Measurements from ENCODE around the gene HSD17B1. TPM values are rescaled to one million over a fixed set of nuclear protein-coding genes. Genes with fewer than 3 reads are reported as not detected.
A peak's percentile ranks its signal among the peaks of the same experiment; 100 is the strongest.

HSD17B1 gene
- total RNA-seq, 1 donor from 2014 or later = 1.5 TPM

DNA sequence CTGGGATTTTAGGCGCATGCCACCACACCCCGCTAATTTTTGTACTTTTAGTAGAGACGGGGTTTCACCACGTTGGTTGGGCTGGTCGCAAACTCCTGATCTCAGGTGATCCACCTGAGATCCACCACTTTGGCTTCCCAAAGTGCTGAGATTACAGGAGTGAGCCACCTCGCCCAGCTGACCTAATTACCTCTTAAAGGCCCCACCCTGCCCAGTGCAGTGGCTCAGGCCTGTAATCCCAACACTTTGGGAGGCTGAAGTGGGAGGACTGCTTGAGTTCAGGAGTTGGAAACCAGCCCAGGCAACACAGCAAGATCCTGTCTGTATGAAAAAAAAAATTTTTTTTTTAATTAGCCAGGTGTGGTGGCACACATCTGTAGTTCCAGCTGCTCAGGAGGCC, 6.4 kb downstream of the HSD17B1 start:
- Mint-ChIP-seq H3K4me3 (ENCODE audit: unreplicated experiment) (no peak overlapping the region), H3K27me3 (ENCODE audit: low read depth, unreplicated experiment) (no peaks in the 10 kb centered on the region), H3K9me3 (ENCODE audit: unreplicated experiment) (no peaks in the 10 kb centered on the region), H3K27ac (ENCODE audit: unreplicated experiment) (no peak overlapping the region), H3K4me1 (ENCODE audit: low read depth, unreplicated experiment) (peaks cover 27% of the 10 kb centered on the region), H3K36me3 (ENCODE audit: low read depth, unreplicated experiment) (peaks cover 3% of the 10 kb centered on the region)
- TF ChIP-seq EZH2 (IDR thresholded peaks at IDR 0.05; ENCODE audit: insufficient read depth, low read length) = no peak
- TF ChIP-seq, protein P1, sequence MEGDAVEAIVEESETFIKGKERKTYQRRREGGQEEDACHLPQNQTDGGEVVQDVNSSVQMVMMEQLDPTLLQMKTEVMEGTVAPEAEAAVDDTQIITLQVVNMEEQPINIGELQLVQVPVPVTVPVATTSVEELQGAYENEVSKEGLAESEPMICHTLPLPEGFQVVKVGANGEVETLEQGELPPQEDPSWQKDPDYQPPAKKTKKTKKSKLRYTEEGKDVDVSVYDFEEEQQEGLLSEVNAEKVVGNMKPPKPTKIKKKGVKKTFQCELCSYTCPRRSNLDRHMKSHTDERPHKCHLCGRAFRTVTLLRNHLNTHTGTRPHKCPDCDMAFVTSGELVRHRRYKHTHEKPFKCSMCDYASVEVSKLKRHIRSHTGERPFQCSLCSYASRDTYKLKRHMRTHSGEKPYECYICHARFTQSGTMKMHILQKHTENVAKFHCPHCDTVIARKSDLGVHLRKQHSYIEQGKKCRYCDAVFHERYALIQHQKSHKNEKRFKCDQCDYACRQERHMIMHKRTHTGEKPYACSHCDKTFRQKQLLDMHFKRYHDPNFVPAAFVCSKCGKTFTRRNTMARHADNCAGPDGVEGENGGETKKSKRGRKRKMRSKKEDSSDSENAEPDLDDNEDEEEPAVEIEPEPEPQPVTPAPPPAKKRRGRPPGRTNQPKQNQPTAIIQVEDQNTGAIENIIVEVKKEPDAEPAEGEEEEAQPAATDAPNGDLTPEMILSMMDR (IDR thresholded peaks at IDR 0.05; ENCODE audit: insufficient read depth, low read depth, low read length) = no peak
- FAIRE-seq = no peak
- Histone ChIP-seq H3K27ac (ENCODE audit: low read depth, low read length) (no peak overlapping the region), H3K4me1 (ENCODE audit: insufficient read depth, low read length) (peaks cover 23% of the 10 kb centered on the region), H4K20me1 (ENCODE audit: insufficient read depth, low read length) (no peaks in the 10 kb centered on the region), H3K4me3 (ENCODE audit: insufficient read depth, low read depth, low read length) (no peak overlapping the region), H3K27me3 (ENCODE audit: insufficient read depth, low read length) (no peaks in the 10 kb centered on the region), H3K36me3 (ENCODE audit: insufficient read depth, low read length) (no peaks in the 10 kb centered on the region), H3K9ac (ENCODE audit: low read length) (no peak overlapping the region), H3K9me3 (ENCODE audit: insufficient read depth, low read depth, low read length) (no peaks in the 10 kb centered on the region), H2AFZ (ENCODE audit: low read depth, low read length) (no peak overlapping the region), H3K4me2 (ENCODE audit: low read length) (no peak overlapping the region), H3K79me2 (ENCODE audit: insufficient read depth, low read length) (peaks cover 41% of the 10 kb centered on the region)
- no peak for DNase-seq (ENCODE audit: low read depth)

DNA sequence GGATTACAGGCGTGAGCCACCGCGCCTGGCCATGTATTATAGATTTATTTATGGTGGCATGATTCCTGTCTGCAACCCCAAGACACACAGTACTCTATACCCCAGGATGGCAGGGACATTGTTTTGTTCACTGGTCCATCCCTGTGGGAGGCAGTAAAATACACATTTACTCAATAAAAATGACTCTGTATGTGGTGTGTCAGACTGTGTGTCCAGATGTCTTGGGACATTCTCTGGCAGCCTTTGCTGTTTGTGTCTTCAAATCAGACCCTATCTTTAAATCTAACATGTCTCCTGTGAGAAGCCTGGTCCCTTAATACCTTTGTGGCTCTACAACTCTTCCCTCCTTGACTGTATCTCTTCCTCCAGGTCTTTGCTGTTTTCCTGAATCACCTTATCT, 7.5 kb downstream of the HSD17B1 start:
- peaks cover 3% of the 10 kb centered on the region for H3K36me3 Mint-ChIP-seq (ENCODE audit: low read depth, unreplicated experiment)
- Histone ChIP-seq H3K9ac (ENCODE audit: low read length) (no peak overlapping the region), H3K79me2 (ENCODE audit: insufficient read depth, low read length) (peaks cover 33% of the 10 kb centered on the region)

DNA sequence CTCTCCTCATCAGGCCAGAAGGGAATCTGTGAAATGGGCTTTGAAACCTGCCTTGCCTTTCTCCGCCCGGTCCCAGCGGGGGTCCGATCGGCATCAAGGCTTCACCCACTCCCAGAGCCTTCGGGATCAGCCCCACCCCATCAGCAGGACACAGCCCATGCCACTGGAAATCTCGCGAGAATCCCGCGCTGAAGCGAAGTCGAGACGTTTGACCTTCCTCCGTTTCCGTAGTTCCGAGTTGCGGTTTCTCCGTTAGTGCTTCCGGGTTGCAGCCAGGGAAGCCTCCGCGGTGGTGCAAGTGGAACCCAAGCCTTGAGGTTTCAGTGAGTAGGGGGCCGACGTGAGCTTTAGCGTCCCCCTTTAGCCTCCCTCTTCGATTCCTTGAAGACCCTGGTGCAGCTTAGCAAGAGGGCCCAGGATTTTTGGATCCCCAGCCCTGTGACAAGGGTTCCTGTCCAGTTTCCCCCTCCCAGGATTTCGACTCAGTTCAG, 9.2 kb downstream of the HSD17B1 start, which contains the start of gene COASY:
Gene COASY (plus strand): TSS at position 252 of the 491 bp plus-strand sequence. CDS start 475 bp downstream, outside the sequence.
- Histone ChIP-seq H4K20me1 (ENCODE audit: insufficient read depth, low read length) (no peaks in the 10 kb centered on the region), H3K4me1 (ENCODE audit: insufficient read depth, low read length) (peaks cover 20% of the 10 kb centered on the region), H3K79me2 (ENCODE audit: insufficient read depth, low read length) (peaks cover 35% of the 10 kb centered on the region), H3K27me3 (ENCODE audit: insufficient read depth, low read length) (no peaks in the 10 kb centered on the region), H3K27ac (ENCODE audit: low read depth, low read length) (peak within 1 kb of the TSS; percentile 83), H2AFZ (ENCODE audit: low read depth, low read length) (peak within 1 kb of the TSS; percentile 78), H3K9me3 (ENCODE audit: insufficient read depth, low read depth, low read length) (no peaks in the 10 kb centered on the region), H3K4me2 (ENCODE audit: low read length) (peak within 1 kb of the TSS; percentile 95), H3K4me3 (ENCODE audit: insufficient read depth, low read depth, low read length) (peak within 1 kb of the TSS; percentile 86), H3K9ac (ENCODE audit: low read length) (peak within 1 kb of the TSS; percentile 96), H3K36me3 (ENCODE audit: insufficient read depth, low read length) (peaks cover 13% of the 10 kb centered on the region)
- TF ChIP-seq, protein P1 (IDR thresholded peaks at IDR 0.05; ENCODE audit: insufficient read depth, low read depth, low read length) = no peak
- TF ChIP-seq EZH2 (IDR thresholded peaks at IDR 0.05; ENCODE audit: insufficient read depth, low read length) = no peak
- no peaks in the 10 kb centered on the region for H3K9me3 Mint-ChIP-seq (ENCODE audit: unreplicated experiment)
- FAIRE-seq (no peak), DNase-seq (ENCODE audit: low read depth) (peak; percentile 93)
- H3K36me3 Mint-ChIP-seq (ENCODE audit: low read depth, unreplicated experiment) = peaks cover 3% of the 10 kb centered on the region
- peaks cover 20% of the 10 kb centered on the region for H3K4me1 Mint-ChIP-seq (ENCODE audit: low read depth, unreplicated experiment)
- no peaks in the 10 kb centered on the region for H3K27me3 Mint-ChIP-seq (ENCODE audit: low read depth, unreplicated experiment)
- peak within 1 kb of the TSS; percentile 94 for H3K27ac Mint-ChIP-seq (ENCODE audit: unreplicated experiment)
- peak within 1 kb of the TSS; percentile 92 for H3K4me3 Mint-ChIP-seq (ENCODE audit: unreplicated experiment)

More for the DNA sequence above, 7.5 kb downstream of the HSD17B1 start:
- peaks cover 19% of the 10 kb centered on the region for H3K4me1 ChIP-seq (ENCODE audit: insufficient read depth, low read length)
- no peak for DNase-seq (ENCODE audit: low read depth)
- TF ChIP-seq, protein P1 (IDR thresholded peaks at IDR 0.05; ENCODE audit: insufficient read depth, low read depth, low read length) = no peak
- no peak for TF ChIP-seq EZH2 (IDR thresholded peaks at IDR 0.05; ENCODE audit: insufficient read depth, low read length)
- no peak overlapping the region for H3K4me3 Mint-ChIP-seq (ENCODE audit: unreplicated experiment)
- no peak overlapping the region for H3K27ac Mint-ChIP-seq (ENCODE audit: unreplicated experiment)
- H4K20me1 ChIP-seq (ENCODE audit: insufficient read depth, low read length) = no peaks in the 10 kb centered on the region
- H3K27ac ChIP-seq (ENCODE audit: low read depth, low read length) = no peak overlapping the region
- no peaks in the 10 kb centered on the region for H3K27me3 Mint-ChIP-seq (ENCODE audit: low read depth, unreplicated experiment)
- H3K36me3 ChIP-seq (ENCODE audit: insufficient read depth, low read length) = peaks cover 12% of the 10 kb centered on the region
- no peak for FAIRE-seq
- H3K4me3 ChIP-seq (ENCODE audit: insufficient read depth, low read depth, low read length) = no peak overlapping the region
- no peak overlapping the region for H3K4me2 ChIP-seq (ENCODE audit: low read length)
- peaks cover 24% of the 10 kb centered on the region for H3K4me1 Mint-ChIP-seq (ENCODE audit: low read depth, unreplicated experiment)
- no peaks in the 10 kb centered on the region for H3K27me3 ChIP-seq (ENCODE audit: insufficient read depth, low read length)
- H2AFZ ChIP-seq (ENCODE audit: low read depth, low read length) = no peak overlapping the region
- no peaks in the 10 kb centered on the region for H3K9me3 Mint-ChIP-seq (ENCODE audit: unreplicated experiment)
- H3K9me3 ChIP-seq (ENCODE audit: insufficient read depth, low read depth, low read length) = no peaks in the 10 kb centered on the region

All from astrocyte (in vitro differentiated cells and primary cell).